VCaP (cell line): ENCODE measurements around the gene PLSCR4.

ENCODE experiments used
- H3K27ac ChIP-seq: fragments of 450-650 bp; 2 replicates; pipeline ENCODE4 v1.5.1; 2017
- CTCF ChIP-seq: fragments of 450-650 bp; conservative IDR thresholded peaks from 2 replicates; pipeline ENCODE4 v1.5.1; 2017; ENCODE audit warnings: mild to moderate bottlenecking, moderate library complexity

Gene PLSCR4

GRCh38 chr3:146172586-146172985 is 78.3 kb downstream of the PLSCR4 start:
- no peak for TF ChIP-seq CTCF
- H3K27ac ChIP-seq, result no peak overlapping the region

- no peak for TF ChIP-seq CTCF
- H3K27ac ChIP-seq, result no peak overlapping the region
Measured at GRCh38 chr3:146170591-146170990, 80.3 kb downstream of the PLSCR4 start.

GRCh38 chr3:146169891-146170290 is 81.0 kb downstream of the PLSCR4 start:
- TF ChIP-seq CTCF, result no peak
- H3K27ac ChIP-seq, result no peak overlapping the region

- no peak for TF ChIP-seq CTCF
- H3K27ac ChIP-seq, result no peak overlapping the region
Measured at GRCh38 chr3:146166826-146167225, 84.1 kb downstream of the PLSCR4 start.

GRCh38 chr3:146166415-146166821 is 84.5 kb downstream of the PLSCR4 start:
- H3K27ac ChIP-seq, result no peak overlapping the region
- no peak for TF ChIP-seq CTCF

- no peak for TF ChIP-seq CTCF
- H3K27ac ChIP-seq, result no peak overlapping the region
Measured at GRCh38 chr3:146165877-146166276, 85.0 kb downstream of the PLSCR4 start.

GRCh38 chr3:146164971-146165769 is 85.7 kb downstream of the PLSCR4 start:
- TF ChIP-seq CTCF, result no peak
- H3K27ac ChIP-seq, result no peak overlapping the region
